GM18873 (cell line): ENCODE data around the gene ZNF486.
"Not testable (repeated sequence)": the region's sequence is repeated elsewhere in the genome, so short reads cannot be mapped to it uniquely, and the experiment has no call there.

Source experiments
- ATAC-seq: cut with Tn5 transposase; IDR thresholded peaks from one replicate; pipeline ENCODE4 v1.9.1; 2021; ENCODE audit warnings: mild to moderate bottlenecking, moderate library complexity, moderate number of reproducible peaks; ENCODE audit not compliant: unreplicated experiment, low FRiP score

Gene ZNF486

DNA sequence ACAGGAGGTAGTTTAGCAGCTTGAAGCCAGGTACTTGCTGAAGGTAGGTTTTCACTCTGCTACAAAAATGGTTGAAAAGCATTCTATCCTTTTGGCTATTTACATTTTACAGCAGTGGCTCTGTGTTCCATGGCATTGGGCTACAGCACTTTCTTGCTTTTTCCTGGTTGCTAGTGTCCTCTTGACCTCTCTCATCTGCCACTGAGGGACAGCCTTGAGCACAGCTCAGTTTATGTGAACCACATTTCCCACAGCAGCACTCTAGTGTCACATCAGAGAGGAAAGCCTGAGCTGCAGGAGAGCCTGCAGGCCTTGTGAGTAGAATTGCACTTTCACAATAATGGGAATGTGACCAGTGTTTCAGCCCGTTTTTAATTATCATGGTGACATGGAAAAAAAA is 54.6 kb downstream of the ZNF486 start:
- not testable (repeated sequence) for ATAC-seq

GRCh38 chr19:20233105-20233504 is 66.1 kb downstream of the ZNF486 start:
- ATAC-seq = no peak

DNA sequence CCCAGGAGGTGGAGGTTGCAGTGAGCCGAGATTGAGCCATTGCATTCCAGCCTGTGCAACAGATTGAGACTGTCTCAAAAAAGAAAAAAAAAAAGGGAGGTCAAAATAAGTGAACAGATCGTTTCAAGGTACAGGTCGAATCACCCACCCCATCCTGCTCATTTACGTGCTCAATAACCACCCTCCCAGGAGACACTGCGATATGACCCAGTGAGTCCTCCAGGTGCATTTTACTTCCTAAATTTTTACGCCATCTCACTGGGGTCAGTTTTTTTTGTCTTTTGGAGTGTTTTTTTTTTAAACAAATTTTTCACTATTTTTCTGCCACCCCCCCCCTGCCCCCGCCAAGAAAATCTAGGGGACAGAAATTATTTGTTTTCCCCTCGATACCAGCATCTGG is 68.1 kb downstream of the ZNF486 start:
- no peak for ATAC-seq

DNA sequence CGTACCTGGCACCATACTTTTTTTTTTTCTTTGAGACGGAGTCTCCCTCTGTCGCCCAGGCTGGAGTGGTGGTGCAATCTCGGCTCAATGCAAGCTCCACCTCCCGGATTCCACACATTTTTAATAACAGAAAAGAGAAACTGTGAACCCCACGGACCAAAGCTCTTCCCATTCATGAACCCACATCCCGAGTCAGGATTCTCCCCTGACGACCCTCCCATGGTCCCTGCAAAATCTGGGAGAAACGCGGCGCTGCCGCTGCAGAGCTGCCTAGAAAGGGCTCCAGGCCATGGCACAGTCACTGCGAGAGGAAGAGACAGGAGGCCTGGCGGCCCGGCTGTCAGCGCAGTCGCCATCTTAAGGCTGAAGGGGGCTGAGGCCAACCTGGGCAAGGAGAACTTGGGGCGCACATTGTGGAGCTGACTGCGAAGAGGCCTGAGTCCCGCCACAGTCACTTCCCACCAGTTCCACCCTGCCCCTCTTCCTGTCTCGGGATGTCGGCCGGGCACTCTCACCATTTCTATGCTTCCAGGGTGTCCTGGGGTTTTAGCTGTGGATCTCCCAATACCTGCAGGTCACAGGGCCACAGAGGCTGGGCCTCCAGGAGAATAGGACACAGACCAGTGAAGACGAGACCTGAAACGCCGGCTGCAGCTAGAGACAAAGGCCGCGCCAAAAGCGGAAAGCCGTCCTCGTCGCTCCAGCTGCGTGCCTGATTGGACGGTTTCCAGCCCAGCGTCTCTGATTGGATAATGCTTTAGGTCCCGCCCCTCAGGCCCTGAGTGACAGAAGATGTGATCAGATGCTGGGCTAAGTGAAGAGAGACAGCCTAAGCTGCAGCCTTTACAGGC is 71.0 kb downstream of the ZNF486 start:
- peak; percentile 79 for ATAC-seq

- no peak for ATAC-seq
These were observed 76.6 kb downstream of the ZNF486 start for GRCh38 chr19:20243629-20244028.

- ATAC-seq = no peak
These were observed 77.3 kb downstream of the ZNF486 start for GRCh38 chr19:20244356-20244755.

DNA sequence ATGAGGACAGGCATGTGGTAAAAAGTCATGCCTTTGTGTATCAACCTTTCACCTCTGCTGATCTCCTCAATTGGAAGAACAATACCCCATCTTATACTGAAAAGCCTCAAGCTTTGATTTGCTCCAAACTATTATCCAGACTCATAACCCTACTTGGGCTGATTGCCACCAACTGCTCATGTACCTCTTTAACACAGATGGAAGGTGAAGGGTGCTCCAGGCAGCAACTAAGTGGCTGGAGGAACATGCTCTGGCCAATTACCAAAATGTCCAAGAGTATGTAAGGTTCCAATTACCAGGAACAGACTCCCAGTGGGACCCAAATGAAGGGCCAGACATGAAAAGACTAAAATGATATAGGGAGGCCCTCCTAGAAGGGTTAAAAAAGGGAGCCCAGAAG is 78.3 kb downstream of the ZNF486 start:
- no peak for ATAC-seq

DNA sequence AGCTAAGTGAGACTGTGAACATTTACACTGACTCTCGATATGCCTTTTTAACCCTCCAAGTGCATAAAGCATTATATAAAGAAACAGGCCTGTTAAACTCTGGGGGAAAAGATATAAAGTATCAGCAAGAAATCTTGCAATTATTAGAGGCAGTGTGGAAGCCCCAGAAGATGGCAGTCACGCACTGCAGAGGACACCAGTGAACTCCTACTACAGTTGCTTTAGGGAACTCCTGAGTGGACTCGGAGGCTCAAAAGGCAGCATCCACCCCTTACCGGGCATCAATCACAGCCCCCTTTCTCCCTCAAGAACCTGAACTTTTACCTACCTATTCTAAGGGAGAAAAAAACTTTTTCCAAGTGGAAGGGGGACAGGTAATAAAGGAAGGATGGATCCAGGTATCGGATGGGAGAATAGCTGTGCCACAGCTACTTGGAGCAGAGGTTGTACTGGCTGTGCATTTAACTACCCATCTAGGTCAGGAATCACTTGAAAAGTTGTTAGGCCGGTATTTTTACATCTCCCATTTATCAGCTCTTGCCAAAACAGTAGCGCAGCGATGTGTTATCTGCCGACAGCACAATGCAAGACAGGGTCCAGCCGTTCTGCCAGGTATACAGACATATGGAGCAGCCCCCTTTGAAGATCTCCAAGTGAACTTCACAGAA is 80.1 kb downstream of the ZNF486 start:
- ATAC-seq = no peak

DNA sequence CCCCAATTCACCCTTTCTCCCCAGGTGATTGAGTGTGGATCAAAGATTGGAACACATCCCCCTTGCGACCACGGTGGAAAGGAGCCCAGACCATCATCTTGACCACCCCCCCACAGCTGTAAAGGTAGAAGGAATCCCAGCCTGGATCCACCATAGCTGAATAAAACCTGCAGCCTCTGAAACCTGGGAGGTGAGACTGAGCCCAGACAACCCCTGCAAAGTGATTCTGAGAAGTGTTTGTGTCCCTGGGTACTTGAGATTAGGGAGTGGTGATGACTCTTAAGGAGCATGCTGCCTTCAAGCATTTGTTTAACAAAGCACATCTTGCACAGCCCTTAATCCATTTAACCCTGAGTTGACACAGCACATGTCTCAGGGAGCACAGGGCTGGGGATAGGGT is 81.2 kb downstream of the ZNF486 start:
- ATAC-seq = not testable (repeated sequence)
